Epithelial cell of prostate (primary cell): ENCODE measurements around the gene ADGRV1.
"Not testable (repeated sequence)": the region's sequence is repeated elsewhere in the genome, so short reads cannot be mapped to it uniquely, and the experiment has no call there.

Experiments
- DNase-seq: peaks from one replicate; pipeline ENCODE4 v3.0.0-alpha.2; 2011; ENCODE audit warnings: low read depth, low spot score
- H3K27ac ChIP-seq: fragments of 450-650 bp; 2 replicates; pipeline ENCODE4 v1.5.1; 2017; ENCODE audit warnings: mild to moderate bottlenecking

The ADGRV1 gene

DNA sequence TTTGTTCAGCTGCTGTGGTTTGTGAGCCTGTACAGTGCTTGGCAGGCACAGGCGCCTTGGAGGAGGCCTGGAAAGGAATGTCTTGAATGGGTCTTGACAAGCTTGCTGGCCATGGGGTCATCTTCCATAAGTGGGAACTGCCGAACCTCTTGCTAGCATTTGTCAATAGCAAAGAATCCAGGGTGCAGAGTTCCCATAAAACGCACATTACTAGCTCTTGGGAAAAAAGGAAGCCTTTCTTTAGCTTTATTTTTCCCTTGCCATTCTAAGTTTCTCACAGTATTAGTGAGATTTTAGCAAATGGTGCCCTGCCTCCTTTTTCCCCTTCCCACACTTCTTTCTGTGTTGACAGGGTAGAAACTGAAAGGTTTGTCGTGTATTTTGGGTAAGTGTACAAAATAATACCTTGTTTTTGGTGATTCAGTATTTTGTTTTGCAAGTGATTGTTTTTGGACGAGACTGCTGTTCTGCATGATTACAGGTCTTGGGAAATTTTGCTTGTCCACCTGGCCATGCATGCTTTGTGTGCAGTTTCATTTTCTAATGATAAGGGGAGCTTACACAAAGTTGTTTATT lies 82.0 kb downstream of the ADGRV1 start:
- H3K27ac ChIP-seq = no peak overlapping the region
- no peak for DNase-seq

DNA sequence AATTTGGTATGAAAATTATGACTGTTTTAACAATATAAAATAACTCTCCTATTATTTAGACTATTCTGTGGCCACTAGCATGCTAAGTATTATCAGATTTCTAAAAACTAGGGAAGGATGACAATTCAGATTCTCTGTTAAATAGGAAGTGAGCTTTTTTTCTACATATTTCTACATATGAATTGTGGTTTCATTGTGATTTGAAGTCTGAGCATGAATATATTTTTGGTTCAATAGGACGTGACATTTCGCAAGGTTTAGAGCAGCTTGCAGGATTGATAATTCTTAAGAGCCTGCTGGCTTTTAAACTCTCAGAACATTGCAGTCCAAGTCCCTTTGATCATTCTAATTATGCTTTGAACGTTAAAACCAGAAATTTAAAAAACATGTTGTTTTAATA lies 82.9 kb downstream of the ADGRV1 start:
- DNase-seq = no peak
- no peak overlapping the region for H3K27ac ChIP-seq

GRCh38 chr5:90642706-90643229 lies 84.2 kb downstream of the ADGRV1 start:
- DNase-seq = no peak
- no peak overlapping the region for H3K27ac ChIP-seq

GRCh38 chr5:90644132-90644531 lies 85.5 kb downstream of the ADGRV1 start:
- no peak for DNase-seq
- no peak overlapping the region for H3K27ac ChIP-seq

DNA sequence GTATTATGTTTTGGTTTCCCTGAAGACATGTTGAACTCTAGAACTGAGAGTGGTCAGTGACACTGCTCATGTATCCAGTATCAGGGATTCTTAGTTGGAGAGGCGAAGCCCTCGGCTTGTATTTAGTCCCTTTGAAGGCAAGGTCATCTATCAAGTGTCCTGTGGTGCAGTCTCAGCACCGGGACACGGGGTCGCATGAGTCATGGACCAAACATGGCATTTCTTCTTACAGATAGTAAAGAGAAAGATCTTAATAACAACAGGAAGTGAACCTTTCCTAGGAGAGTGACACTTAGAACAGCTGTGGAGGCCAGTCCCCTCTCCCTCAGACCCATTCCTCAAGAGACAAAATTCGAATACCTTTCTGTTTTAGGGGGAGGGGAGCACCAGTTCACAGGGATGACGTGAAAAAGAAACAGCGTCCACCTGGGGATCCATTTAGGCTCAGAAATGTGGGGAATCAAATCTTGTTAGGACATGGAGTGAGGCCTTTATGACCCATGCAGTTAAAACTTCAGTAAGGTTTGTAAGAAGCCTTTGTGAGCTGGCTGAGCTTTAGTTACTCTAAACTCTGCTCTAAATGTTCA lies 86.5 kb downstream of the ADGRV1 start:
- H3K27ac ChIP-seq = no peak overlapping the region

DNA sequence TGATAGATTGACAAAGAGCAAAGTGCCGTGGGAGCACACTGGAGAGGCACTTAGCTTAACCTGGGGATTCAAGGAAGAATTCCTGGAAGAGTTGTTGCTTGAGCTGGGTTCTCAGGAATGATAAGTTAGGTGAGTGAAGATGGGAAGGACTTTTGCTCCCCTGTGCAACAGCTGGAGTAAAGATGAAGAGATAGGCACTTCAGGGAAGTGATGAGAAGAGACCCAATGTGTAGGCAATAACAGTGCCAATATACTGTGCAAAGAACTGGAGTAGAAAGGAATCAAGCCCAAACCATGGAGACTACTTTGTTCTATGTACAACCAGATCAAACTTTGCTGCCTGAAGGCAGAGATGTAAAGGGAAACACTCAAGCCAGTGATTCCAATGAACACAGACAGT lies 92.2 kb downstream of the ADGRV1 start:
- H3K27ac ChIP-seq = no peak overlapping the region

More for the DNA sequence above, 86.5 kb downstream of the ADGRV1 start:
- DNase-seq = no peak

DNA sequence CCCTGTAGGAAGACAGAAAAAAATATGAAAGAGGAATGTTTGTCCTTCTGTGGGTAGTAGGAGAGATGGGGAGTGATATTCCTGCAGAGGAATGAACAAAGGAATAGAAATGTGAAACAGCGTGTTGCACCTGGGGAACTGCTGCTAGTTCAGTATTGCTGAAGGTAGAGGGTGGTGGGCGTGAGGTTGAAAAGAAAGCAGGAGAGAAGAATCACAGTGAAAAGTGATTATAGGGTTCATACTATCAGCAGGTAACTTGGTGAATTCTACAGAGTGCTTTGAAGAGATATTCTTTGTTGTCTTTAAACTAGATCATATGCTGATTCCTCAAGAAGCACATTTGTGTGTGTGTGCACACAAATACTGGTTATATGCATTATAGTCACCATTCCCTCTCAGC lies 95.6 kb downstream of the ADGRV1 start:
- no peak overlapping the region for H3K27ac ChIP-seq
- no peak for DNase-seq

More for the DNA sequence above, 92.2 kb downstream of the ADGRV1 start:
- no peak for DNase-seq

GRCh38 chr5:90655423-90655822 lies 96.8 kb downstream of the ADGRV1 start:
- H3K27ac ChIP-seq = no peak overlapping the region
- DNase-seq = no peak

GRCh38 chr5:90657030-90657429 lies 98.4 kb downstream of the ADGRV1 start:
- no peak for DNase-seq
- no peak overlapping the region for H3K27ac ChIP-seq

DNA sequence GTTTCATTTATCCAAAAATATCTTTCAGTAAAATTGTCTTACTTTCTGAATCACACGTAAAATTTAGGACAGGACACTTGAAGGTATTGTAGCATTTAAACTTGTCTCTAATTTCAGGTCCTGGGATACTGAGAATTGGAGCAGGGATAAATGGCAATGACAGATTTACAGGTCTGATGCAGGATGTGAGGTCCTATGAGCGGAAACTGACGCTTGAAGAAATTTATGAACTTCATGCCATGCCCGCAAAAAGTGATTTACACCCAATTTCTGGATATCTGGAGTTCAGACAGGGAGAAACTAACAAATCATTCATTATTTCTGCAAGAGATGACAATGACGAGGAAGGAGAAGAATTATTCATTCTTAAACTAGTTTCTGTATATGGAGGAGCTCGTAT lies 99.2 kb downstream of the ADGRV1 start:
- DNase-seq = no peak

DNA sequence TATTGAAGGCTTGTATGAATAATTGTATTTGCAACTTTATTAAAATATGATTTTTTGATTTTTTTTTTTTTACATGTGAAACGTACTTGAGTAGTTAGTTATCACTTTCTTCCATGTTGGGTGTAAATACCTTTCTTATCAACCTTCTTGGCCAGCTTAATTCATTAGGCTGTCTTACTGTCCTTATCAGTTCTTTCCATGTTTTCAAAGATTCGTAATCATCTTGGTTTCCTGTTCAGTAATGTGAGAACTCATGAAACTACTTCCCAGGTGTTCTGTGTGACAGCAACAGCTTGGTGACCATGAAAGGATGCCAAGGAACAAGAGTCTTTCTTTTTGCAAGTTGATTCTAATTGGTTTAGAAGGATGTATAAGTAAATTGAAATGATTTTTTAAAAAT lies 100.0 kb downstream of the ADGRV1 start:
- no peak for DNase-seq
- no peak overlapping the region for H3K27ac ChIP-seq

More for the DNA sequence above, 99.2 kb downstream of the ADGRV1 start:
- no peak overlapping the region for H3K27ac ChIP-seq

- not testable (repeated sequence) for H3K27ac ChIP-seq, DNase-seq
These were observed 109.5 kb downstream of the ADGRV1 start for GRCh38 chr5:90668079-90668565.

DNA sequence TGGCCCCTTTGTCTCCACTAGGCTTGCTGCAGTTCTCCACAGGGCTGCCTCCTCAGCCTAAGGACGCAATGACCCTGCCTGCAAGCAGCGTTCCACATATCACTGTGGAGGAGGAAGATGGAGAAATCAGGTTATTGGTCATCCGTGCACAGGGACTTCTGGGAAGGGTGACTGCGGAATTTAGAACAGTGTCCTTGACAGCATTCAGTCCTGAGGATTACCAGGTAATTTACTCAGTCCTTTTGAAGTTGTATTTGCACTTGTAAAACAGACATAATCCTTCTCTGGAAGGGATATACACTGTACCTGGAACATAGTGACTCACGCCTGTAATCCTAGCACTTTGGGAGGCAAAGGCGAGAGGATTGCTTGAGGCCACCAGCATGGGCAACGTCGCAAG lies 116.6 kb downstream of the ADGRV1 start:
- DNase-seq = no peak
- no peak overlapping the region for H3K27ac ChIP-seq

DNA sequence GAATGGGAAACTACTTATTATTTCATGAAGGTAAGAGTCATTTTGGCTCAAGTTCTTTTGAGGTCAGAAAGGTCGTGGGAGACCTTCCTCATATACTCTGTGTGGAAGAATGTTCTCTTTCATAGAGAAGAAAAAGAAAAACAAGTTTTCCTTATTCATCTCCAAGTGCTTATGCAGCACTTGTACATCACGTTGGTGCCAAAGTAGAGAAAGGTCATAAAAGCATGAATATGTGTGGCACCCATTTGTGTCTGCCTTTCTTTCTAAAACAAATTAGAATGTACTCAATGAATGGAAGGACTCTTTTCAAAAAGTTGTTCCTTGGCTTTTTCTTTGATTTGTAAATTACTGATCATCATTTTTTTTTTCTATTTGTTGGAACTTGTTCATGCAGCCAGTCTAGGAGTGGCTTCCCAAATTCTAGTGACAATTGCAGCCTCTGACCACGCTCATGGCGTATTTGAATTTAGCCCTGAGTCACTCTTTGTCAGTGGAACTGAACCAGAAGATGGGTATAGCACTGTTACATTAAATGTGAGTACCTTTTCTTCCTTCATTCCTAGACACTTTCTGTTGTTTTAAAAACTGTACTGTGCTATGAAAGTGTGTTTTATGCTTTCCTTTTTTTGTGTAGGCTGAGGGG lies 122.4 kb downstream of the ADGRV1 start:
- DNase-seq = no peak
- no peak overlapping the region for H3K27ac ChIP-seq

DNA sequence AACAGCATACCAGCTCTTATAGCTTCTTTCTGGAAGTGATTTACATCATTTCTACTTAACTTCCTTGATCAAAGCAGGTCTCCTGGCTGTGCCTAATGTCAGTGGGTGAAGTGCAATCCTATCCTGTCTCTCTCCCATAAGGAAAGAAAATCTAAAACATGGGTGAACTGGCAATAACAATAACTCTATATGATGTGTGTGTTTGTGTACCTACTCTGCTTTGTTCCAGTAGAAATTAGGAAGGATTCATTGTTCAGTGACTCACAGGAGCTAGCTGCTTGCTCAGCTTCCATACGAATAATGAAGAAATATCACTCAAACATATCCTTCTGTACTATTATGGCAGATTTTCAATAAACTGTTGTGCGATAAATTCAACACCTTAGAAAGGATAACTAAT lies 123.7 kb downstream of the ADGRV1 start:
- no peak for DNase-seq
- no peak overlapping the region for H3K27ac ChIP-seq

GRCh38 chr5:90685425-90686022 lies 126.9 kb downstream of the ADGRV1 start:
- H3K27ac ChIP-seq = no peak overlapping the region
- DNase-seq = no peak

DNA sequence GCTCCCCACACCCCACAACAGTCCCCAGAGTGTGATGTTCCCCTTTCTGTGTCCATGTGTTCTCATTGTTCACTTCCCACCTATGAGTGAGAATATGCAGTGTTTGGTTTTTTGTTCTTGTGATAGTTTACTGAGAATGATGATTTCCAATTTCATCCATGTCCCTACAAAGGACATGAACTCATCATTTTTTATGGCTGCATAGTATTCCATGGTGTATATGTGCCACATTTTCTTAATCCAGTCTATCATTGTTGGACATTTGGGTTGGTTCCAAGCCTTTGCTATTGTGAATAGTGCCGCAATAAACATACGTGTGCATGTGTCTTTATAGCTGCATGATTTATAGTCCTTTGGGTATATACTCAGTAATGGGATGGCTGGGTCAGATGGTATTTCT lies 127.8 kb downstream of the ADGRV1 start:
- H3K27ac ChIP-seq, DNase-seq: not testable (repeated sequence)

- not testable (repeated sequence) for H3K27ac ChIP-seq, DNase-seq
These were observed 128.9 kb downstream of the ADGRV1 start for GRCh38 chr5:90687458-90687857.

DNA sequence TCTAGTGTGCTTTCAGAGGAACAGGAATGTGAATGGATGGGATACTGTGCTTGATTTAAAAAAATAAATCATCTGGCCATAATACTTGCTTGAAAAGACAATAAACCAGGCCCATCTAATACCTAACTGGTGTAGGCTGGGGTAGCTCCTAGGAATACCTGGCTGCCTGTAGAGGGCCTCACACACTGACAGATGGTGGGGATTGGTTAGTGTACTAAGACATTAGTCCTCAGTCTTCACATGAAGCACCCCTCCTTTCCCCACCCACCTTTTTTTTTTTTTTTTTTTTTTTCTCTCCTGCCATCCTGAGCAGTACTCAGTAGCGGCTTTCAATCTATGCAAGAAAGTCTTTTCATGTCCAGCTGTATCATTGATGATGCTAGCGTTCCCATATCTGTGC lies 130.5 kb downstream of the ADGRV1 start:
- no peak overlapping the region for H3K27ac ChIP-seq
- DNase-seq = no peak

GRCh38 chr5:90690307-90690706 lies 131.7 kb downstream of the ADGRV1 start:
- H3K27ac ChIP-seq = no peak overlapping the region
- DNase-seq = no peak

GRCh38 chr5:90691533-90691932 lies 132.9 kb downstream of the ADGRV1 start:
- H3K27ac ChIP-seq = no peak overlapping the region
- no peak for DNase-seq
